ENCODE data around the gene ANTXRL.
"Not testable (repeated sequence)": the region's sequence is repeated elsewhere in the genome, so short reads cannot be mapped to it uniquely, and the experiment has no call there.

The ANTXRL gene

DNA sequence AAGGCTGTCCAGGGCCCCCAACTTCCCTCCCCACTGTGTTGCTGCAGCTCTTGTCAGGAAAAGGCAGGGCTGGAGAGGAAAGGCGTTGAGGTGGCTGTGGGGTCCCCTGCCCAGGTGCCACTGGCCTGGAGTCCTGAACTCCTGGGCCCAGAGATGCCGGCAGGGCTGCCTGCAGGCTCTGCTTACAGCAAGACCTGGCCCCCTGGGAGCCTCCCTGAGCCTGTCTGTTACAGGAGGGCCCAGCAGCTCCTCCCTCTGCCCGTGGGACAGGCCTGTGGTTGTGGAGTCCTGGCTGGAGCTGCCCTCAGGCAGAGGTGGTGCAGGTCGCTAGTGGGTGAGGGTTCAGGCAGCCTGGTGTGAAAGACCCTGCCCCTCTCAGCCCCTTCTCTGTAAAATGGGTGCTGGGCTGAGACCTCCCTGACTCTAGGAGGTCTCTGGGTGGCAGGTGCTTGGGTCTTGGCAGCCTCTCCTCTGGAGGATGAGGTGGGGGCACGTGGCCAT lies 9.9 kb downstream of the ANTXRL start:
- no peak for DNase-seq

DNA sequence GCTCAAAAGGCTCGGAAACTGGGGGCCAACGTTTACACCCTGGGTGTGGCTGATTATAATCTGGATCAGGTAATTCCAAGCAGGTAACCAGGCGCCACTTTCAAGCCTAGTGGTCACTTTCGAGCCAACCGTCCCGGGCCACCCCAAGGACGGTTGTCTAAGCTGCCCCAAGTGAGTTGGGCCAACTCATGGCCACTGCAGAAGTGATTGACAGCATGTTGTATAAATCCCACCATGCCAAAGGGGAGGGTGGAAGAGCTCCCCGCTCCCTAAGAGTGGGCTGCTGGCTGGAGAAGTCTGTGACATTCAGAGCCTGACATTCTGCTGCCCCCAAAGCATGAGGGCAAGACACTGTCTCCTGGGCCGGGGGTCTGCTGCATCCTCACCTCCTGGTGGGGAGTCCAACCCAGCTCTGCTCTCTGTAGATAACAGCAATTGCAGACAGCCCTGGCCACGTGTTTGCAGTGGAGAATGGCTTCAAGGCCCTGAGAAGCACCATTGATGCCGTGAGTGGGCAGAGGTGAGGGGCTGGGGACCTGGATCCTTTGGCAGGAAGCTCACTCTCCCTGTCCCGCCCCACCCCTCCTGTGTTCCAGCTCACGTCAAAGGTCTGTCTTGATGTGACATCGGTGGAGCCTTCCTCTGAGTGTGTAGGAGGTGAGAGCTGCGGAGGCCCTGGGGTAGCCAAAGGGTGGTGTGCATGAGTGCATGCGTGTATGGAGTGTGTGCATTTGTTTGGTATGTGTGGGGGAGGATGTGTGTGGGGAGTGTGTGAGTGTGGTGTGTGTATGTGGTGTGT lies 10.8 kb downstream of the ANTXRL start:
- no peak for DNase-seq

DNA sequence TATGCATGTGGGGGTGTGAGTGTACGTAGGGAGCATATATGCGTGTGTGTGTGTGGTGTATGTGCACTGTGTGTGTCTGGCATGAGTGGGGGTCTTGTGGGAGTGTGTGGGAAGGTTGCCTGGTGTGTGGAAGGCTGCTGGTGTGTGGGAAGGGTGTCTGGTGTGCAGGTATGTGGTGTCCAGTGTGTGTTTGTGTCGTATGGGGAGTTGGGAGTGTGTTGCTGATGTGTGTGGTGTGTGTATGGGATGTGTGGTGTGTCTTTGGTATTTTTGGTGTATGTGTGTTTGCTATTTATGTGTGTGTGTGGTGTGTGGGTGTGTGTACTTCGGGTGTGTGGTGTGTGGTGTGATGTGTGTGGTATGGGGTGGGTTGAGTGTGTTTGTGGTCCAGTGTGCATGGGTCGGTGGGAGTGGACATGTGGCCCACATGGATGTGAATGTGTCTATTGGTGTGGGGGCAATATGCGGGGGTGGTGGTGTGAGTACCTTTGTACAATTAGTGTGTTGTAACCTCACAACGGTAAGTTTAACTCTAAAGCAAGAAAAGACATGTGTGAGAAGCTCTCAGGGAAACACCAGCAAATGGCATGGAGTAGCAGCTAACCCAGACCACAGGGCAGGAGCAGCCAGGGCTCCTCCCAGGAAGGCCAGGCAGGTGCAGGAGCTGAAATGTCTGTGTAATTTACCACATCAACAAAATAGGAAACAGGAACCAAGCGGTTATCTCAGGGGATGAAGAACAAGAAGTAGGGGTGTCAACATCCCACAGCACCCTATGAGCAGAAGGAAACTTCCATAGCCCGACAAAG lies 11.9 kb downstream of the ANTXRL start:
- no peak for DNase-seq

DNA sequence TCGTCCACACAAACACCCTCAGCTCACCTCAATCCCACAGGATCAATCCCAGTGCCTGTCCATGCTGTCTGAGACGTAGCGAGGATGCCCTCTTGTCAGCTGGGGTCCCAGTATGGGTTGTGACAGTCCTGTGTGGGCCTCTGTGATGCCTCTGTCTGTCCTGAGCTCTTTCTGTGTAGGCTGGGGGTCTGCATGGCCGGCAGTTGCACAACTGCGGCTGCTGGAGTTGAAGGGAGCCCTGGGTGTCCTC lies 12.4 kb downstream of the ANTXRL start:
- no peak for DNase-seq

DNA sequence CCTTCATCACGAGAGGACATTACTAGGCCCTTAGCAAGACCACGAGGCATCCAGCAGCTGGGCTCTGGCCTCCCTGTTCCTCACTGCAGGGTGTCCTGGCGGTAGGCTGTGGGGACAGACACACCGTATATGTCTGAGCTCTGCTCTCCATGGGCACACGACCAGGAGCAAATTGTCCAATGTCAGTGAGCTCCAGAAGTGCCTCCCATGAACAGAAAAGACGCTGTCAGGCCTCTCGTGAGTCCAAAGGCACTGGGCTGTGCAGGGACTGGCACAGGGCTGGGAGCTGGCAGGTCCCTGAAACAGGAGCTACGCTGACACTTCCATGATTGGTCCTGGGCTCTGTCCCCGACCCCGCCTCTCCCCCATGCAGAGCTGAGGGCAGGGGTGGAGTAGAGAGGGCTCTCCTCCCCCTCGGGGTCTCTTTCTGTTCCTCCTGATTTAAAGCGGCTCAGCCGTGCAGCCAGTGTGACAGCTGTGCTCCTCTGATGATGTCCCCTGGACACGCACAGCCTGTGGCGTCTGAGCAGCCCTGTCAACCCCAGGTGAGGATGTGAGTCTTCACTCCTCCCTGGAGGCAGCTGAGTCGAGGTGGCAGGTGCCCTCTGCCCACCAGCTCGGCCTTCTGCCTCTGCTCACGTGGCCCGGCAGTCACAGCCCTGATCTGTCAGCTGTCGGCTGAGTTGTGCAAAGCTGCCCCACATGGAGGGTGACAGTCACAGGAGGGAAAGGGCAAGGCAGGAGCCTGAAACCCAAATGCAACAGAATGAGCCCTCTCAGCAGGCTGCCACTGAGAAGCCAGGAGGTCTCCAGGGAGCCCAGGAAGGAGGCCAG lies 13.0 kb downstream of the ANTXRL start:
- peak in 2 of 3 experiments; percentile 9 to 43 for DNase-seq

DNA sequence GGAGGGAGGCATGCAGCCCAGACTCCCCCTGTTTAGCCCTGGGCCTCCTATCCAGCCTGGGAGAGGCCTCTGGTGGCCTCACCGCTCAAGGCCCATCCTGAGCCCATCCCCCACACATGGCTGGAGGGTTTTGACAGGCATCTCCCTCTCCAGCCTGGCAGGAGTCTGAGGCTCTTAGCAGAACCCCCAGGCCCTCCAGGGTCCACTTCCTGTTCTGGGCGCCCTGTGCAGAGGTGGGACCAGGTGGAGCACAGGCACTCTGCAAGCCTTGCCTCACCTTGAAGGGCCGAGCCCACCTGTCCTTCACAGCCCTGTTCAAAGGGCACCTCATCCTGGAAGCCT lies 13.5 kb downstream of the ANTXRL start:
- DNase-seq: not testable (repeated sequence)

DNA sequence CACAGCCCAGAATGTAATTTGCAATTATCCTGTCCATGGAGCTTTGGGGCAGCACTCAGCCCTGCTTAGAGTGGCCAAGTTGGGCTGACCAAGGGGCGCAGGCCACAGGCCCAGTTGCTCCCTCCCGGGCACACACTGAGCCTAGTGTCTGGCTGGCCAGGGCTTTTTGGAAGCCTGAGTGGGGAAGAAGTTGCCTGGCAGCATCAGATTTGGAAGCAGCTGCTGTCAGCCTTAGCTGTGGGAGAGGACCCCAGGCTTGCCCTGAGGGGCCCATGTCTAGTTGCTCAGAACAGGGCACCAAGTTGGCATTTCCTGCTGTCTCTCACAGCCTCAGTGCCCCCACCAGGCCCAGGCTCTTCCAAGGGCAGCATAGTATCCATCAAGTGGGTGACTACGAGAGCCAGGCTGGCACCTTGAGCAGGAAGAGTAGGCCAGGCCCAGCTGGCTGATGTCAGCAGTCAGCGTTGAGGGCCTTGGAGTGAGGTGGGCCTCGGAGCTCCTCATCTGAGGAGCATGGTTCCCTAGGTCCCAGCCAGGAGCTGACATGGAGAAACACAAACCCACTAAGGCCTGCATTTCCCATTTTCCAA lies 14.4 kb downstream of the ANTXRL start:
- DNase-seq: no peak

DNA sequence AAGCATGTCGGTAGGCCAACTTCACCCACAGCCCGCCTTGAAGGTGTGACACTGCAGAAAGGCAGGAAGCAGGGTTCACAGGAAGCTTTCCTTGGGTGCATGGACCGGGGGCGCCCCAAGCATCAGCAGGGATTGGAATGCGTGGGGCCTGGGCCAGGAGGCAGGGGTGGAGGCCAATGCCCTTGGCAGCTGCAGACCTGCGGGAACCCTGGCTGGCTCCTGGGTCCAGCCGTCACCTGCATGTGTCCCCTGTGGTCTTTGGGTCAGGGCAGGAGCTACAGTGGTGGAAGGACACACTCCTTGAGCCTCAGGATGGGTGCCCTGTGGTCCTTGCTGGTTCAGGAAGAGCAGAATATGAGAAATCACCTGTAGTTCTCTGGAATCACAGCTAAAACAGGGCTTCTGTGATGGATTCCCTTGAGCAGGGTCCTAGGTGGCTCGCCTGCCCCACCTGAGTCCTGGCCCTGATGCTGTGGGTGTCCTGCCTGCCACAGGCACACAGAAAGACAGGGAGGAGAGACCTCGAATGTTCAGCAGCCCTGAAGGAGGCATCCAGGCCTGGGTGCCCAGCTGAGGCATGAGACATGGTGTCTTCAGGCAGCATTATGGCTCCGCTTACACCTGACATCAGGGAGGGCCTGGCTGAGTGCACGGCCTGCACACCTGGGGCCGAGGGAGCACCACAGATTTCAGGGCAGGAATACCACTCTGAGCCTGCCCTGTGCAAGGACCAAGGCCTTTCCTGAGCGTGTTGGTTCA lies 15.1 kb downstream of the ANTXRL start:
- DNase-seq: no peak

DNA sequence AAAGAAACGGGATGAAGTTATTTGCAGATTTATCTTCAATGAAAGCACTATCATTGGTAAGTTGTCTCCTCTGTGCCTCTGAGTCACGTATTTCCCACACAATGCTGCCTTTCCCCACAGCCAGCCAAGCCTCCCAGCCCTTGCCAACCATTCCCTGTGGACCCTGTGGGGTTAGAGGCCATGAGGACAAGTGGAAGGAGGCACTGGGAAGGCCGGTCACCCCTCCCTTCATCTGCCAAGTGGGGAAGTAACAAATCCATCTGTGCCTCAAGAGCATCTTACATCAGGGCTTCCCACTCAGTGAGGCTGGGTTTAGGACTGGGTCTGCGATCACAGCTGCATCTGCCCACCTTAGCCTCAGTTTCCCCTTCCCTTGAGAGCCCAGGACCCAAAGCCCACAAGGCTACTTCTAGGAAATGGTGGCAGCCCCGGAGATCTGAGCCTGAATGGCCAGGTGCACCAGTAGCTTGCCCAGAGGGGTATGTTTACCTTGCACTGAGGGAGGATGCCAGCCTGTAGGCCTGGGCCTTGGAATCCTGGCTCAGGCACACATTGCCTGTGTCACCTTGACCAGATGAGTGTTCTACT lies 16.1 kb downstream of the ANTXRL start:
- DNase-seq: not testable (repeated sequence)

DNA sequence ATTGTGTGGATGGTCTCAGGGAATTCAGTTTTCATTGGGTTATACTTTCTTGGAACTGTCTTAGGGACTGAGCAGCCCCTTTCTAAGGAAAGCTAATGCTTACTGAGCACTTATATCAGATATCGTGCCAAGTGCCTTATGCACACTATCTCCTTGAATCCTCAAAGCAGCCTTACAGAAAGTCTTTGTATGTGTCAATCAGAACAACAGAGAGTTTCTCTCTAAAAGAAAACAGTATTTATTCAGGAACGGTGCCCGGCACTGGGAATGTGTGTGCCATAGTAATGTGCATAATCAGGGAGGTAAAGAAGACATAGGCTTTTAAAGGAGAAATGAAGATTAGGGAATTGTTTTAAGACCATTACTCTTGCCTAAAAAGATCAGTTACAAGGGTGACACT lies 17.3 kb downstream of the ANTXRL start:
- DNase-seq: no peak

DNA sequence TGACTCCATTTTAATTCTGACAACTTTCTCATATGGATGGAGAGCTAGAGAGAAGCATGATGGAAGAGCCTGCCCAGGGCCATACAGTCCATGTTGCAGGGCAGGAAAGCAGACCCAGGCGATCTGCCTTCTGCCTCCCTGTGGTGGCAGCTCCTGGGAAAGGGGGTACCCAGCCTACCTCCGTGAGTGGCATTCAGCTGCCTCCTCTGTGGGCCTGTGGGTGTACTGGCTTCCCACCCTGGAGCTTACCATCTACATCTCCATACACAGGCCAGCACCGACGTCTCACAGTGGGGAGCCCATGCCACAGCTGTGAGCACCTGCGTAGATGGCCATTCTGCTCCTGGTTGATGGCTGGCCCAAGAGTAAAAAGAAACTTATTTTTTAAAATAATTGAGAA lies 17.9 kb downstream of the ANTXRL start:
- not testable (repeated sequence) for DNase-seq

DNA sequence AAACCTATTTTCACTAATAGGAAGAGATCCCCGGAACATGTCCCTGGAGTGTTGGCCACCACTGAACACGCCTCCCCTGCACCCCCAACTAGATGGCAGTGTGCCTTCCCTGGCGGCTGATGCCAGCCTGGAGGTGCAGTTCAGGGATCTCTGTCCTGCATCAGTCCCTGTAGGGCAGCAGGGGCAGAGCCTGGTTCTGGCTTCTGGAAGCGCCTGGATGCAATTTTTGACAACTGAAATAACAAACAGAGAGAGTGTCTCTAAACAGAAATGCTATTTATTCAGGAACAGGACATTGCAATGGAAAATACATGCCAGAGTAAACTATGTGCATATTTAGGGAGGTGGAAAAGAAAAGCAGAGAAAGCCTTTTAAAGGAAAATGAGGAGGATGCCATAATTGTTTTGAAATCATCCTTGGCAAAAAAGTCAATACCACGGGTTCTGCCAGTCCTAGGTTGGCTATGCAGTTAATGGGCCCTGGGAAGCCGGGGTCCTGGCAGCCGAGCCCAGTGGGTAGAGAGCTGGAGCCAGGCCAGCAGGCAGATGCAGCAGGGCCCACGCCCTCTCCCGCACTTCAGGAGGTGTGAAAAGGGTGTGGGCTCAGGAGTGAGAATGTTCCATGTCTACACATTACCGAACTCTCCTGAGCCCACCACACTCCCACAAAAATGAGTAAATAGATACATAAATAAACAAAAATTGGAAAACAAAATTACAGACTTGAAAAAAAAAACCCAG lies 18.5 kb downstream of the ANTXRL start:
- no peak for DNase-seq

DNA sequence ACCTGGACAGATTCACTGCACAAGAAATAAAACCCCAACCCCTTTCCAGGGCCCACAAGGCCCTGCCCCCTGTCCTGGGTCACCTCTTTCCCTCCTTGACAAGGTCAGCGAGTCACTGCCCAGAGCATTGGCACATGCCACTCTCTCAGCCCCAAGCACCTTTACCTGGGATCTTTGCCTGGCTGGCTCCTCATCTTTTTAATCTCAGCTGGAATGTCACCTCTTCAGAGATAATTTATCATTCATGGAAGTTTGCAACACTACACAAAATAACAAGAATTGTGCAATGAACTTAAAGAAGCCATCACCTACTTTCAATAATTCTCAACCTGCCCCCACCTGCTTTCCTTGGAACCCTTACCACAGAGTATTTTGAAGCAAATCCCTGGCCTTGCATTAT lies 19.2 kb downstream of the ANTXRL start:
- no peak for DNase-seq

DNA sequence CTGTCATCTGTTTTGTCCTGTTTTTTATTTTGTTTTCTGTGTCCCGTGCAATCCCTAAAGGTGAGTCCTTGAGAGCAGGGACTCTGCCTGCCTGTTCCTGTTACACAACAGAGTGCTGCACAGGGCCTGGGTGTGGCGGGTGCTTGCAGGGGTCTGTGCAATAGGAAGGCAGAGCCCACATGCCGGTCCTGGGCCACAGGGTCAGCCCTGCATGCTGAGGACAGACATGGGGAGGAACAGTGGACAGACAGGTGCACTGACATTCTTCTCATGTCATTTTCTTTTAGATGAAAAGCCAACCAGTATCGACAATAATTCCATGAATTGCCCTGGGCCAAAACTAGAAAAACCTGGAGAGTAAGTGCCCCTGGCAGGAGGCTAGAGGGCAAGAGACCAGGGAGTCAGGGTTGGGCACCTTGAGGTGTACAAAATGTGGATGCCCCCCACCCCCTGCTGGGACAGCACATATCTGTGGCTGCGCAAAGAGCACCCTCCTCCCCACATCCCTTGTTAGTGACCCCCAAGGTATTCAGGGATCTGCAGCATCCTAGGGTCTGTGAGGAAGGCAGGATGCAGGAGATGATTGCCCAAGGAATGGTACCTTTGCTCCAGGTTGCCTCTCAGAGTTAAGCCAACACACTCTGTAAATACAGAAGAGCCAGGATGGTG lies 19.9 kb downstream of the ANTXRL start:
- no peak for DNase-seq

DNA sequence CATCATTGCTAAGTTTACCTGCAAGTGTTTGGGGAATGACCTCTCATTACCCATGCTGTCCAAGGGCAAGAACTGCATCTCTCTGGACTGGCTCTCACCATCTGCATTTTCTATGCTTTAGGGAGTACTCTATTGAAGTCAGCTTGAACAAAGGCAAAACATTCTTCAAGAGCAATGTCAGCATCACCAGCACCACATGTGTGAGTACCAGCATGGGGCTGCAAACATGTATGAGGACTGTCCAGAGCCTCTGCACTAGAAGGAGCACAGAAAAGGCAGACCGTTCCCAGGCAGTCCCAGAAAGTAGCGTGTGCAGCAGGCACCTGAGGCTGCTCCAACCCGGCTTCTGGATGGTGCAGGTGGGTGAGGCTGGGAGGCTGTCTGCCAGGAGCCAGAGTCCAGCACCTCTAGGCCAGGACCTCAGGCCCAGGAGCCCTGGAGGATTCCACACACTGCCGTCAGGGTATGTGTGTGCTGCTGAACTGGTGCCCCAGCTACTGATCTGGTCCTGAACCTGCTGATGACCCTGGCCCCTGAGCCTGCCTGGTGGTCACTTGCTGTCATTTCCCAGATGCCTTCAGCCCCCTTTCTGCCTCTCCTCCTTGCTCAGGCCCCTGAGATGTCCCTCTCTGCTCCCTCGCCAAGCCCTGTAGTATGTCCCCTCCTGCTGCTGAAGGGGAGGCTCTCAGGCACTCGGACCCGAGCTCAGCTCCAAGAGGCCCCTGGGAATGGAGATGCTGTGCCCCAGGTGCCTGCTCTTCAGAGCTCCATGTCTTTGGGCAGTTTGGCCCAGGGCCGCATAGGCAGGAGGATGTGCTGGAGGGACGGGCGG lies 20.7 kb downstream of the ANTXRL start:
- DNase-seq: no peak

DNA sequence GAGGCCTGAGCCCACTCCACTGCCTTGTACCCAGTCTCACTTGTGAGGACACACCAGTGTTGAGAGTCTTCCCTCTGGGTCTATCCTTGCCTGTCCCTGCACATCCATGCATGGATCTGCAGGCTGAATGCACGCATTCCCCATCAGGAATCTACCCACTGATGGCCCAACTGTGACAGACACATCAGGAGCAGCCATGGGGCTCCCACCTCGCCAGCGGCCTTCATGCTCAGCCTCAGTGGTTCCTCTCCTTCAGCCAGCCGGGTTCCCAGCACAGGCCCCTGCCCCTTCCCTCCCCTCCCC lies 21.3 kb downstream of the ANTXRL start:
- DNase-seq: no peak

DNA sequence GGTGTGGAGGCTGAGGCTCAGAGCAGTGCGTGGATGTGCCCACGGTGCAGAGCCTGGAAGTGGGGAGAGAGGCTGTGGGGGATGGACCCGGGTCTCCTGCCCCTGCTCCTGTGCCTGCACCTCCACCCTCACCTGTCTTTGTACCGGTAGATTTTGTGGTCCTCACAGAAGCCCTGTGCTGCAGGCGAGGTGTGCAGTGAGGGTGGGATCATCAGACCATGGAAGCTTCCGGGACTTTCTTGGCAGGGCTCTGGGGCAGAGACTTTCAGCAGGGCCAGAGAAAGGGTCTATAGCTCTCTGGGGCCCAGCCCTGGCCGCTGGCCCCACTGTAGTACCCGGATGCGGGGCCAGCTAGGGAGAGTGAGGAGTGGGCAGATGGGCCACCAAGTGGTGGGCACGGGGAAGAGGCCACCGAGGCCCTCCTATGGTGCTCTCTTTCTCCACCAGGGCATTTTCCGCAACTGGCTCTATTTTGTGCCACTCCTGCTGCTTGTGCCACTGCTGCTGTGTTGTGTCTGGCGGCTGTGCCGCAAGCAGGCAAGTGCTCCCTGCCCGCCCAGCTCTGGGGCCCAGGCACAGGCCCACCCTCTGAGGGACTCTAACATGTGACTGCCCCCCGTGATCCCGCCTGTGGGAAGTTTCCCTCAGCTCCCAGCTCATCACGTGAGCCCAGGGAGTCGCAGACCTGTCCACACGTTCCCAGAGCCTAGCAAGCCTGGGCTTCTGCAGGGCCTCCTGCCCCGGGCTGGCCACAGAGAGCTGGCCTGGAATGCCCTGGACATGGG lies 22.1 kb downstream of the ANTXRL start:
- no peak for DNase-seq

DNA sequence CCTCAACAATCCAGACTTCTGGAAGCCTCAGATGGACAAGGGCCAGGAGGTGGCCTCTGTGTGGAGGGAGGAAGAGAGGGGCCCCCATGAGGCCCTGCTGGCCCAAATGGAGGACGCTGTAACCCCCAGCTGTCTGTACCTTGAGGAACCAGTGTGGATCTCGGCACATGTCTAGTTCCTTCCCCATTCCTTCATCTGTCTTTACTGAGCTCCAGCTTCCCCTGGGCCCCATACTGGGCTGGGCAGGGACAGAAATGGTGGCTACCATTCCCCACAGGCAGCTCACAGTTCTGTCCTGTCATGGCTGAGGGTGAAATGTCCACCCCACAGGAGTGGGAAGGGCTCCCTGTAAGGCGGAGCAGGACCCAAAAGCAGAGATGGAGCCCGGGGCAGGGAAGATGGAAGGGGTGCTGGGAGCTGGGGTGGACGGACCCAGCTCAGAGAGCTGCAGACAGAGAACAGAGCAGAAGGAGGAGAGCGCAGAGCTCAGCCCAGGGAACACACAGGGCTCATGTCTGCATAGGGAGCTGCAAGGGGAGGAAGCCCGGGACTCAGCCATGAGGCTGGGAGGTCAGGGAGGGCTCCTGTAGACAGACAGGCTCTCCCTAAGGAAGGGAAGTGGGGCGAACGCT lies 22.8 kb downstream of the ANTXRL start:
- no peak for DNase-seq

DNA sequence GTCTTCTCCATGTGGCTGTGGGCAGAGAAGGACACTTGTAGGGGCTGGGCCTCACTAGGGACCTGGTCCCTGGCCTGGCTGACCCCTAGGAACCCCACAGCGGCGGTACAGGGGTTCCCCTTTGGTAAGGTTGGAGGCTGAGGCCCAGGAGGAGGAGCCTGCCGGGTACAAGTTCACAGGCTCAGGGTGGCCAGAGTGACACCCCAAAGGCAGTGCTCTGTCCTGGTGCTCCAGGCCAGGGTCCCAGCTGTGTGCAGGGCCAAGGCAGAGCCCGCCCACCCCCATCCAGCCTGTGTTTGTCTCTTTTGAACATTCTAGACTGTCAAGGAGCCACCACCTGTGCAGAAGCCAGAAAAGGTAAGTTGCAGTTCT lies 23.3 kb downstream of the ANTXRL start:
- no peak for DNase-seq
